ENCODE results near the gene GMNC. TPM values are rescaled to one million over a fixed set of nuclear protein-coding genes. Genes with fewer than 3 reads are reported as not detected.
"Not testable (repeated sequence)": the region's sequence is repeated elsewhere in the genome, so short reads cannot be mapped to it uniquely, and the experiment has no call there.

Gene GMNC
- 4.8 TPM for total RNA-seq (ENCODE audit: insufficient read depth, low replicate concordance)

GRCh38 chr3:190862209-190863118 is at the start of gene GMNC:
Gene GMNC (minus strand): TSS chr3:190862694. CDS start chr3:190862615, 79 bp downstream.
- peak; percentile 32 for DNase-seq (ENCODE audit: low spot score)

DNA sequence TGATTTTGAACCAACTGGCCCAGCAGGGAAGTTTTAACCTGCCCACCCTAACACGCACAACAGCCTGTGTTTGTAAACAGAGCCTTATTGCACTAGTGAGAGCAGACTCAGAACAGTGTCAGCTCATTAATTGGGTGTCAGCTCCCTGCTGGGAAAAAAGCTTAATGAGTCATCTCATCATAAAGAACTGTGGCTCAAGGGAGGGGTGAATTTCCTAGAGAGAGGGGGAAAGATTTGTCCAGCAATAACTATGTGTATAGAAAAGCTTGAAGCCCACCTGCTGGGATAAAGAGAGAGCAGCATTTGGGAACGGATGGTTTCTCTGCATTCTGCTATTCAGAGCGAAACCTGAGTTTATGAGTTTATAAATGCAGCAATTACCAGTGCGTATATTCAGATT is 48.9 kb upstream of the GMNC start:
- no peak for DNase-seq (ENCODE audit: low spot score)

DNA sequence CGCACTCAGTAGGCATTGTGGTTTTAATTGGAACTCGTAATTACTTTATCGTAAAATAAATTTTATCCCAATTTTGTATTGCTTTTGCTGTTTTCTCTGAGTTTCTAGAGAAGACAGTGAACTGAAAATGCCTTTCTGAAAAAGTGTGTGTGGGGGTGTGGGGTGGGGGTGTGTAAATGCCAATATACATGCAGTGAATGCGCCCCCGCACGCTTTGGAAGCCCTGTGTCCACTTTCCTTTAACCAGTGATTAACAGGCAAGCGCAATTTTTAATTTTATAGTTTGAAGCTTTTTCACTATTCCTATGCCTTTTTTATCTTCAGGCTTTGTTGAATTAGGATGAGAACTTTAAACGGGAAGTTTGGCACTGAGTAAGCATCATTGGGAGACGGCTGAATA is 47.4 kb upstream of the GMNC start:
- DNase-seq (ENCODE audit: low spot score), result no peak

DNA sequence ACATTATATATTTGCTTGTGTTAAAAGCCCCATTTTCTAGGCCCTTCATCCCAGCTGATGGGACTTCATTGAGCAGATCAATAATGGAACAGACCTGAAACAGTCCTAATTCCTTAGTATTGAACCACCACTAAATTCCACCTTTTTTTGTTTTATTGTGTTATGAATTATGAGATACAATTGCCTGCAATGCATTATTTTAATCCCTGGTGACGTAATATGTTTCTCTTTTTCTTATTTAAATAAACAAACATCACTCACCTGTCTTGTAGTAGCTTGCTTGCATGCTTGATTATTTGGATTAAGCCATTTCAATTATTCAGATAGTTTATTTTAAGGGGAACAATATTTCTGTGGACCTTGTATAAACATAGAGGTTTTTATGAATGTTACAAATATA is 40.7 kb upstream of the GMNC start:
- no peak for DNase-seq (ENCODE audit: low spot score)

DNA sequence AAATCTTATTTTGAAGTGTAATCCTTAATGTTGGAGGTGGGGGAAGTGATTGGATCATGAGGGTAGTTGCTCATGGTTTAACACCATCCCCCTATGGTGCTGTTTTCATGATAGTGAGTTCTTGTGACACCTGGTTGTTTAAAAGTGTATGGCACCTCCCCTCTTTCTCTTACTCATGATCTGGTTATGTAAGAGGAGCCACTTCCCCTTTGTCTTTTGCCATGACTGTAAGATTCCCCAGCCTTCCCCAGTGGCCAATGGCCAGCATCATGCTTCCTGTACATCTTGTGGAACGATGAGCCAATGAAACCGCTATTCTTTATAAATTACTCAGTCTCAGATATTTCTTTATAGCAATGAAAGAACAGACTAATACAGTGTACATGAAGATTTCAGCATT is 39.8 kb upstream of the GMNC start:
- no peak for DNase-seq (ENCODE audit: low spot score)

GRCh38 chr3:190892395-190892902 is 30.0 kb upstream of the GMNC start:
- DNase-seq (ENCODE audit: low spot score), result no peak

DNA sequence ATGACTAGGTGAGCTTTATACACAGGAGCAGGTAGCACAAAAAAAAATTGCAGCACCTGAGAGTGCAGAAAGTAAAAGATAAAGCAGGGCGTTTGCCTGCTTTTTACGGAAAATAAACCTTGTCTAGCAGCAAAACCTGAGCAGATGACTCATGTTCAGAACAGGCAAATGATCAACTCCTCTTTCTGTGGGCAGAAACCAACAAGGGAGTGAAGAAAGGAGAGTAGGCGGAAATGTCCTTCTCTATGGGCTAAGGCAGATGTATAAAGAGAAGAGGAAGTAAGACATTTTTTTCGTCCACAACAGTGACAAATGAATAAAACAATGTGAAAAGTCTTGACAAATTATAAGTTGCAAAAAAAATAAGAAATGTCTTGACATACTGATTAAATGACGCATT is 24.5 kb upstream of the GMNC start:
- DNase-seq (ENCODE audit: low spot score), result no peak

GRCh38 chr3:190883973-190884832 is 21.7 kb upstream of the GMNC start:
- peak; percentile 71 for DNase-seq (ENCODE audit: low spot score)

DNA sequence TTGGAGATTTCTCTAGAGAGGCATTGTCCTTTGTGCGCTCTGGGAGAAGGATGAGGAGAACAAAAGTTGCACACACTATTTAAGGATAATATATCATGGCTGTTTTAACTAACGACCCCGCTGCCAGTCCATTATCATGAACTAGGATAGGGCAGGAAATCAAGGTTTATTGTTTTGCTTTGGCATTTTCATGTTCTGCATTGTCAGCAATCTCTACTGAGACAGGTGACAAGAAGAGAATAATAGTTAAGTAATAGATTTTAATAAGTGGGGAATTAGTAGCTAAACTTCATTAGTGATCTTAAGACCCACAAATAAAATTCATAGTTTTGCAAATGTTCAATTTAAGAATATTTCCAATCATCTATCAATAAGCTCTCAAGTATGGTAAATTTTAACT is 20.6 kb upstream of the GMNC start:
- no peak for DNase-seq (ENCODE audit: low spot score)

DNA sequence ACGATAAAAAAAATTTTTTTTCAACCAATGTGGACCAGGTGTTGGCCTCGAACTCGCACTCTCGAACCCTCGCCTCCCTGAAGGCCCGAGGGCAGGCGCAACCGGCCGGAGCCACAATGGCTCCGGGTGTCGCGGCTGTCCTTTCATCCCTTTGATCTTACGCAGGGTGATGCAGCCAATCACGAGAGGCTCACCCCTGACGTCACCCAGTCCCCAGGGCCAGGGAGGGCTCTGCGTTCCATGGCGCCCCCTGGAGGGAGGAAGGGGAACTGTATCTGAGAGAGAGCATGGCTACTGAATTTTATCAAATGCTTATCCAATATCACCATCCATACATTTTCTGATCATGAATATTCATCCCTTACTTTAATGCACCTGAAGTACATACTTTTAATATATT is 15.4 kb upstream of the GMNC start:
- no peak for DNase-seq (ENCODE audit: low spot score)

DNA sequence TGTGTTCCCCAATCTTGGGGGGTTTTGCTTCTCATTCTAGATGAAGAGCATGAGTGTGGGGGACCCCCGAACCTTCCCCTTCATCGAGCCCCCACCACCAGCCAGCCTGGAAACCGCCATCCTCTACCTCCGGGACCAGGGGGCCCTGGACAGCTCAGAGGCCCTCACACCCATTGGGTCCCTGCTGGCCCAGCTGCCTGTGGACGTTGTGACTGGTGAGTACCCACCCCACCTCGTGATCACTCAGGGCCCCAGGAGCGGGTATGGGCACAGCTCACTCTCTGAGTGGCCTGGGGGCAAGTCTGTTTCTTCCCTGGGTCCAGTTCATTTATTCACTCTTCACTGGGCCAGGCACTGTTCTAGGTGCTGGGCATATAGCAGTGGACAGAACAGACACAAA is 13.9 kb upstream of the GMNC start:
- DNase-seq (ENCODE audit: low spot score), result not testable (repeated sequence)

DNA sequence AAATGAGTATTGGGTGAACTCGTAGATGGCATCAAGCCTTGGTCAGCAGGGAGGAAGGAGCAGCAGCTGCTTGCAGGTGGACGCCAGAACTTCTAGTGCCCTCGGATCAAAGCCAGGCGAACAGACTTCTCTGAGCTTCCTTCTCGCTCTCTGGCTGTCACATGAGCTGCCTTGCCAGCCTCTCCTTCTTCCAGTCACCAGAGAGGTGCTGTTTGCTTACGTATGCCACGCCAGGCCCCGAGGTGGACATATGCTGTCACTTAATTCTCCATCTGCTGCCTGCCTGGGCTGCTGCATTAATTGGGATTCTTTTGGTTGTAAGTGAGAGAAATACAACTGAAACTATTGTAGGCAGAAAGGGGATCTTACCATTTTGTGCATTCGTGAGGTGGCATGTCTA is 12.6 kb upstream of the GMNC start:
- DNase-seq (ENCODE audit: low spot score), result not testable (repeated sequence)

GRCh38 chr3:190870127-190870526 is 7.6 kb upstream of the GMNC start:
- DNase-seq (ENCODE audit: low spot score), result no peak

- DNase-seq (ENCODE audit: low spot score), result peak; percentile 93
These were observed 4.6 kb upstream of the GMNC start for GRCh38 chr3:190867071-190867470.

GRCh38 chr3:190865828-190866227 is 3.3 kb upstream of the GMNC start:
- no peak for DNase-seq (ENCODE audit: low spot score)

DNA sequence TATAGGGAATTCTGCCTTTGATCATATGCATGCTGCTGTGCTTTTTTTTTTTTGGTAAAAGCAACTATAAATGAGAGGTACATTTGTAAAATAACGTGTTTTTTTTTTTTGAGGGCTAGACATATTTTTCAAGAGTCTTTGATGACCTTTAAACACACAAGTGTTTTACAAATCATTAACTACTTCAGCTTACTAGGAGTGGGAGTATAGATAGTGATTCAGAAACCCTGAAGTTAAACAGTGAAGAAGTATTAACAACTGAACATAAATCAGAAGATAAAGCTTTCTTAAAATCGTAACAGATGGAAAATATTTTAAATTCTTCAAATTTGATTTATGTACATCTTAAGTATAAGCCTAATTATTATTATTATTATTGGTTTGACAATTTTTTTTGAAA is 2.9 kb upstream of the GMNC start:
- DNase-seq (ENCODE audit: low spot score), result no peak

DNA sequence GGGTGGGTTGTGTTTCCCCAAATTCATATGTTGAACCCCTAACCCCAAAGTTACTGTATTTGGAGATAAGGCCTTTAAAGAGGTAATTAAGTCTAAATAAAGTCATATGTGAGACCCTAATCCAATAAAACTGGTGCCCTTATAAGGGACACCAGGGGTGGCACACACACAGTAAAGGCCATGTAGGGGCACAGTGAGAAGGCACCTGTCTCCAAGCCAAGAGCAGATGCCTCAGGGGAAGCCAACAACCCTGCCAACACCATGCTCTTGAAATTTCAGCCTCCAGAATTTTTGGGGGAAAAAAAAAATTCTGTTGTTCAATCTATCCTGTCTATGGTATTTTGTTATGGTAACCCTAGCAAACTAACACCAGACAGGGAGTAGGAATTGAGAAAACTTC is 1.5 kb upstream of the GMNC start:
- no peak for DNase-seq (ENCODE audit: low spot score)

GRCh38 chr3:190863119-190863465 is 598 bp upstream of the GMNC start:
- no peak for DNase-seq (ENCODE audit: low spot score)

DNA sequence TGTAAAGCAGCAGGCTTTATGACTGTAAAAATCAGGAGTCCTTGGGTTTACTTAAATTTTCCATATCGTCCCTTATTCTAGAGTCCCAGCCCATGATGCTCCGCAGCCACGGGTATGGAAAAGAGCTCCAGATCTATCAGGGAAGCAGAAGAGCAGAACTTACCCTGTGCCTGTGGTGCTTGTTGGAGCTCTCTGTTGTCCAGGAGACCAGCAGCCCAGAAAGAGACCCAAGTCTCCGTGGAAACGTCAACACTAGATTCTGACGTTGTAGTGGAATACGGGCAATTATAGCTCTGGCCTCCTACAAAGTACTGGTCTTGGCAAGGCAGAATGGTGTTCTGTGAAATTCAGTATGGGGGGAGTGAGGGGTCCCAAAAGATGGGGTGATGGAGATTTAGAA is 2.0 kb downstream of the GMNC start:
- DNase-seq (ENCODE audit: low spot score), result no peak

- no peak for DNase-seq (ENCODE audit: low spot score)
These were observed 7.3 kb downstream of the GMNC start for GRCh38 chr3:190855151-190855550.

DNA sequence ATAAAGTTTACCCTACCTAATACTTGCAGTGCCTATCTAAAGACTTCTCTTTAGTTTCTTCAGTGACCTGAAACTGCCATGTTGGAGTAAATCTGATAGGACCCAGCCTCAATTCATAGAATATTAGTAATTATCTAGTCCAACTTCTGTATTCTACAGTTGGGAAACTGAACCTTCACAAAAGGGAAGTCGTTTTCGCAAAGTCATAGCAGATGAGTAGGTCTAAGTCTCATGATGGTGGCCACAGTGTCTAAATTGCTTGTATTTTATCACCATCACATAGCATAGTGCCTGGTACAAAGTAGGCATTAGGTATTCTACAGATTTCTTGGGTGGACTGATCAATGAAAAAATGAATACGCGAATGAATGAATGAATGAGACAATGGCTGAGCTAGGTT is 8.4 kb downstream of the GMNC start:
- no peak for DNase-seq (ENCODE audit: low spot score)

DNA sequence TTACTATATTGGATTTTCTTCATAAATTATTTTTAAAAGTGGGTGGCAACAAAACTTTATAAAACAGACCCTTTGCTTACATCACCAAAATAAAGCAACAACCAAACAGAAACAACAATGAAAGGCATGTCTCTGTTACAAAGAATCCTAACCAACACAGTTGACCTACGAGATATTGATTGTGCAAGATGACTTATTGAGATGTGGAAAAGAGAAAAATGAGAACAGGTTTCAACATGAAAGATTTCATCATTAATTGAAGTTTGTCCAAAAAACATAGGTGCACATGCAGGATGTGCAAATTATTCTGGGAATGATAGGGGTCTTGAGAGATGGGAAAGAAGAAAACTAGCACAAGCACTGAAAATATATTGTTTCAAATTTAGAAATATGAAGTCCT is 9.0 kb downstream of the GMNC start:
- DNase-seq (ENCODE audit: low spot score), result no peak

DNA sequence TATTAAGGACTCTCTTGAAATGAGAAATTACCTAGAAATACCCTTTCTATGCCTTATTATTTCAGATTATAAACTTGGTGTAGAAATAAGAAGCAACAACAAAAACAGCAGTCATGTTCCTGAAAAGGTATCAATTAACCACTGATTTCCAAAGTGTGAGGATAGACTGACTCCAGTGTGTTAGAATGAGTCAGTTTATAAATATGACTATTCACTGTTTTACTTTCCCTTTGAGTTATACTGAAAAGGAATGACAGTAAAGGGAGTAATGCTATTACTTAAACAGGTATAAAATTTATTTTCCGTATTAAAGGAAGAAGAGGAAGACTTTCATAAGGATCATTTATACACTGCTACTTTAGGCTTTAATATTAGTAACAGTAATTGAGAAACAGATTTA is 12.9 kb downstream of the GMNC start:
- no peak for DNase-seq (ENCODE audit: low spot score)

All from umbilical cord (tissue), 2 donors.